Neural progenitor cell (in vitro differentiated cells): Measurements from ENCODE around the gene ADGRG2.

Experiments used
- EZH2 ChIP-seq: fragments of 200-600 bp; sonication (generic); IDR thresholded peaks from 2 replicates; pipeline ENCODE4 v1.6.1; 2017; ENCODE audit warnings: antibody characterized with exemption, mild to moderate bottlenecking, moderate library complexity
- EZH2phosphoT487 ChIP-seq: fragments of 200-600 bp; sonication (generic); IDR thresholded peaks from 2 replicates; pipeline ENCODE4 v1.6.1; 2017; ENCODE audit warnings: antibody characterized with exemption
- TF ChIP-seq, protein P1 (sequence below): fragments of 200-600 bp; sonication (generic); IDR thresholded peaks from 2 replicates; pipeline ENCODE4 v1.5.1; 2017; ENCODE audit warnings: antibody characterized with exemption, mild to moderate bottlenecking

DNA sequence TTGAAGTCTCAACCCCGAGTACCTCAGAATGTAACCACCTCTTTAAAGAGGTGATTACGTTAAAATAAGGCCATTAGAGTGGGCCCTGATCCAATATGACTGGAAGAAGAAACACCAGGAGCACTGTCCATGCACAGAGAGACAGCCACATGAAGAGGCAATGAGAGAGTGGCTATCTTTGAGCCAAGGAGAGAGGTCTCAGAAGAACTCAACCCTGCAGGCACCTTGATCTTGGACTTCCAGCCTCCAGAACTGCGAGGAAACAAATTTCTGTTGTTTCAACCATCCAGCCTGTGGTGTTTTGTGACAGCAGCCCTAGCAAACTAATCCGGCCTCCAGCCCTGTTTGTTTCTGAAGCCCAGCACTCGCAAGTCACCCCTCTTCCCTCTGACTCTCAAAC, 46.3 kb upstream of the ADGRG2 start:
- TF ChIP-seq, protein P1, sequence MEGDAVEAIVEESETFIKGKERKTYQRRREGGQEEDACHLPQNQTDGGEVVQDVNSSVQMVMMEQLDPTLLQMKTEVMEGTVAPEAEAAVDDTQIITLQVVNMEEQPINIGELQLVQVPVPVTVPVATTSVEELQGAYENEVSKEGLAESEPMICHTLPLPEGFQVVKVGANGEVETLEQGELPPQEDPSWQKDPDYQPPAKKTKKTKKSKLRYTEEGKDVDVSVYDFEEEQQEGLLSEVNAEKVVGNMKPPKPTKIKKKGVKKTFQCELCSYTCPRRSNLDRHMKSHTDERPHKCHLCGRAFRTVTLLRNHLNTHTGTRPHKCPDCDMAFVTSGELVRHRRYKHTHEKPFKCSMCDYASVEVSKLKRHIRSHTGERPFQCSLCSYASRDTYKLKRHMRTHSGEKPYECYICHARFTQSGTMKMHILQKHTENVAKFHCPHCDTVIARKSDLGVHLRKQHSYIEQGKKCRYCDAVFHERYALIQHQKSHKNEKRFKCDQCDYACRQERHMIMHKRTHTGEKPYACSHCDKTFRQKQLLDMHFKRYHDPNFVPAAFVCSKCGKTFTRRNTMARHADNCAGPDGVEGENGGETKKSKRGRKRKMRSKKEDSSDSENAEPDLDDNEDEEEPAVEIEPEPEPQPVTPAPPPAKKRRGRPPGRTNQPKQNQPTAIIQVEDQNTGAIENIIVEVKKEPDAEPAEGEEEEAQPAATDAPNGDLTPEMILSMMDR, result no peak
- TF ChIP-seq EZH2, result no peak
- TF ChIP-seq EZH2phosphoT487, result no peak
